ENCODE measurements around the gene RFX2. TPM values are rescaled to one million over a fixed set of nuclear protein-coding genes. Genes with fewer than 3 reads are reported as not detected.

The RFX2 gene
- total RNA-seq, 1 experiment from 2014 or later, result 4.6 TPM

DNA sequence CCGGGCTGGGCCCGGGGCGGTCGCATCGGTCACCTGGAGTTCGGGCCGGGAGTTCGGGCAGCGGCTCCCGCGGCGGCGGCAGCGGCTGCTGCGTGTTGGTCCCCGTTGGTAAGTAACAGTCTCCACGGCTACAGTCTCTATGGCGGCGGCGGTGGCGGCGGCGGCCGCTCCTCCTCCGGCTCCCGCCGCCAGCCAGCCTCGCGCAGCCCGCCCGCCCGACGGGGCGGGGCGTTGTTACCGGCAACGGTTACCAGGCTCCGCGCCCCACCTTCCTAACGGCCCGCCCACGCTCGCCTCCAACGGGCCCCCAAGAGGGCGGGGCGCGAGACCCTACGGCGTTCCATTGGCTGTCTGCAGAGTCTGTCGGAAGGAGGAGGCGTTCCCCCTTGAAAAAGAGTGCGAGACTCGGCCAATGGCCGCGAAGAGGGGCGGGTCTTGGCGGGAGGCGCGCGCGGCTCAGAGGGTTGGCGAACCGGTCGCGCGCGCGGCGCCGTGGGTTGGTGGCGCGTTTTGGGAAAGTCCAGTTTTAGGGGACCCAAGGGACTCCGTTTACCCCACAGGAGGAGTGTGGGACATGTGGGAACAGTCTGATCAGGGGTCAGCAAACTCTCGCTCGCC is at the start of gene RFX2 (continued):
- TF ChIP-seq, protein P1, sequence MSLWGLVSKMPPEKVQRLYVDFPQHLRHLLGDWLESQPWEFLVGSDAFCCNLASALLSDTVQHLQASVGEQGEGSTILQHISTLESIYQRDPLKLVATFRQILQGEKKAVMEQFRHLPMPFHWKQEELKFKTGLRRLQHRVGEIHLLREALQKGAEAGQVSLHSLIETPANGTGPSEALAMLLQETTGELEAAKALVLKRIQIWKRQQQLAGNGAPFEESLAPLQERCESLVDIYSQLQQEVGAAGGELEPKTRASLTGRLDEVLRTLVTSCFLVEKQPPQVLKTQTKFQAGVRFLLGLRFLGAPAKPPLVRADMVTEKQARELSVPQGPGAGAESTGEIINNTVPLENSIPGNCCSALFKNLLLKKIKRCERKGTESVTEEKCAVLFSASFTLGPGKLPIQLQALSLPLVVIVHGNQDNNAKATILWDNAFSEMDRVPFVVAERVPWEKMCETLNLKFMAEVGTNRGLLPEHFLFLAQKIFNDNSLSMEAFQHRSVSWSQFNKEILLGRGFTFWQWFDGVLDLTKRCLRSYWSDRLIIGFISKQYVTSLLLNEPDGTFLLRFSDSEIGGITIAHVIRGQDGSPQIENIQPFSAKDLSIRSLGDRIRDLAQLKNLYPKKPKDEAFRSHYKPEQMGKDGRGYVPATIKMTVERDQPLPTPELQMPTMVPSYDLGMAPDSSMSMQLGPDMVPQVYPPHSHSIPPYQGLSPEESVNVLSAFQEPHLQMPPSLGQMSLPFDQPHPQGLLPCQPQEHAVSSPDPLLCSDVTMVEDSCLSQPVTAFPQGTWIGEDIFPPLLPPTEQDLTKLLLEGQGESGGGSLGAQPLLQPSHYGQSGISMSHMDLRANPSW (CRISPR knock-in tag; conservative IDR thresholded peaks at IDR 0.05; ENCODE audit: low read depth), result no peak

DNA sequence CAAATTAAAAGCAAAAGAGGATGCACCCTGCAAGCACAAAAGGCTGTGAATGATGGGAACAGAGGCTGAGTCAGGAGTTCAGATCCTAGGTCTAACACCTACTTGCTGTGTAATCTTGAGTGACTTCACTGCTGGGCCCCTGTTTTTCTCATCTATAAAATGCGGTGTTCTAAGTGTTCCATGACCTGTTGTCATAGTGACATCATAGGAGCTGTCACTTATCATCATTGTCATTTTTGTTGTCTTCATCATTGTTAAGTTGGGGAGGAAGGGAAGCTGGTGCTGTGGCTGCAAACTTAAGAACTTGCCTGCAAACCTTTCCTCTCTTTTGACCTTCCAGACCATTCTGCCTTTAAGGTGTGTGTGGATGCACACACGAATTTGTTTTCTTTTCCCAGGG is 45.7 kb upstream of the RFX2 start:
- Mint-ChIP-seq H3K4me1 (no peaks in the 10 kb centered on the region), H3K4me3 (no peak overlapping the region), H3K27me3 (ENCODE audit: low read depth) (peaks cover 19% of the 10 kb centered on the region; the same call in 1 of the 2 replicates), H3K9me3 (peaks cover 56% of the 10 kb centered on the region), H3K36me3 (peaks cover 28% of the 10 kb centered on the region), H3K27ac (no peak overlapping the region)
- ChIA-PET CTCF (interaction anchor here (0.6 kb wide), 1 partner anchor 943 kb away, joined by 3 read pairs; no protein-coding TSS in a partner anchor), POLR2A (no interaction called here)
- TF ChIP-seq FOXK1 (CRISPR knock-in tag; IDR thresholded peaks at IDR 0.05), result no peak
- no peak for TF ChIP-seq RORB (CRISPR knock-in tag; IDR thresholded peaks at IDR 0.05)
- TF ChIP-seq IRF2 (CRISPR knock-in tag; IDR thresholded peaks at IDR 0.05; ENCODE audit: borderline replicate concordance, low read depth), result no peak
- TF ChIP-seq, protein P2, sequence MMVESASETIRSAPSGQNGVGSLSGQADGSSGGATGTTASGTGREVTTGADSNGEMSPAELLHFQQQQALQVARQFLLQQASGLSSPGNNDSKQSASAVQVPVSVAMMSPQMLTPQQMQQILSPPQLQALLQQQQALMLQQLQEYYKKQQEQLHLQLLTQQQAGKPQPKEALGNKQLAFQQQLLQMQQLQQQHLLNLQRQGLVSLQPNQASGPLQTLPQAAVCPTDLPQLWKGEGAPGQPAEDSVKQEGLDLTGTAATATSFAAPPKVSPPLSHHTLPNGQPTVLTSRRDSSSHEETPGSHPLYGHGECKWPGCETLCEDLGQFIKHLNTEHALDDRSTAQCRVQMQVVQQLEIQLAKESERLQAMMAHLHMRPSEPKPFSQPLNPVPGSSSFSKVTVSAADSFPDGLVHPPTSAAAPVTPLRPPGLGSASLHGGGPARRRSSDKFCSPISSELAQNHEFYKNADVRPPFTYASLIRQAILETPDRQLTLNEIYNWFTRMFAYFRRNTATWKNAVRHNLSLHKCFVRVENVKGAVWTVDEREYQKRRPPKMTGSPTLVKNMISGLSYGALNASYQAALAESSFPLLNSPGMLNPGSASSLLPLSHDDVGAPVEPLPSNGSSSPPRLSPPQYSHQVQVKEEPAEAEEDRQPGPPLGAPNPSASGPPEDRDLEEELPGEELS (CRISPR knock-in tag; IDR thresholded peaks at IDR 0.05), result no peak
- TF ChIP-seq ATF1 (CRISPR knock-in tag; IDR thresholded peaks at IDR 0.05), result no peak
- TF ChIP-seq, protein P3, sequence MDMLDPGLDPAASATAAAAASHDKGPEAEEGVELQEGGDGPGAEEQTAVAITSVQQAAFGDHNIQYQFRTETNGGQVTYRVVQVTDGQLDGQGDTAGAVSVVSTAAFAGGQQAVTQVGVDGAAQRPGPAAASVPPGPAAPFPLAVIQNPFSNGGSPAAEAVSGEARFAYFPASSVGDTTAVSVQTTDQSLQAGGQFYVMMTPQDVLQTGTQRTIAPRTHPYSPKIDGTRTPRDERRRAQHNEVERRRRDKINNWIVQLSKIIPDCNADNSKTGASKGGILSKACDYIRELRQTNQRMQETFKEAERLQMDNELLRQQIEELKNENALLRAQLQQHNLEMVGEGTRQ (CRISPR knock-in tag; IDR thresholded peaks at IDR 0.05), result no peak
- TF ChIP-seq NFE2L1 (CRISPR knock-in tag; IDR thresholded peaks at IDR 0.05), result no peak
- TF ChIP-seq, protein P4, sequence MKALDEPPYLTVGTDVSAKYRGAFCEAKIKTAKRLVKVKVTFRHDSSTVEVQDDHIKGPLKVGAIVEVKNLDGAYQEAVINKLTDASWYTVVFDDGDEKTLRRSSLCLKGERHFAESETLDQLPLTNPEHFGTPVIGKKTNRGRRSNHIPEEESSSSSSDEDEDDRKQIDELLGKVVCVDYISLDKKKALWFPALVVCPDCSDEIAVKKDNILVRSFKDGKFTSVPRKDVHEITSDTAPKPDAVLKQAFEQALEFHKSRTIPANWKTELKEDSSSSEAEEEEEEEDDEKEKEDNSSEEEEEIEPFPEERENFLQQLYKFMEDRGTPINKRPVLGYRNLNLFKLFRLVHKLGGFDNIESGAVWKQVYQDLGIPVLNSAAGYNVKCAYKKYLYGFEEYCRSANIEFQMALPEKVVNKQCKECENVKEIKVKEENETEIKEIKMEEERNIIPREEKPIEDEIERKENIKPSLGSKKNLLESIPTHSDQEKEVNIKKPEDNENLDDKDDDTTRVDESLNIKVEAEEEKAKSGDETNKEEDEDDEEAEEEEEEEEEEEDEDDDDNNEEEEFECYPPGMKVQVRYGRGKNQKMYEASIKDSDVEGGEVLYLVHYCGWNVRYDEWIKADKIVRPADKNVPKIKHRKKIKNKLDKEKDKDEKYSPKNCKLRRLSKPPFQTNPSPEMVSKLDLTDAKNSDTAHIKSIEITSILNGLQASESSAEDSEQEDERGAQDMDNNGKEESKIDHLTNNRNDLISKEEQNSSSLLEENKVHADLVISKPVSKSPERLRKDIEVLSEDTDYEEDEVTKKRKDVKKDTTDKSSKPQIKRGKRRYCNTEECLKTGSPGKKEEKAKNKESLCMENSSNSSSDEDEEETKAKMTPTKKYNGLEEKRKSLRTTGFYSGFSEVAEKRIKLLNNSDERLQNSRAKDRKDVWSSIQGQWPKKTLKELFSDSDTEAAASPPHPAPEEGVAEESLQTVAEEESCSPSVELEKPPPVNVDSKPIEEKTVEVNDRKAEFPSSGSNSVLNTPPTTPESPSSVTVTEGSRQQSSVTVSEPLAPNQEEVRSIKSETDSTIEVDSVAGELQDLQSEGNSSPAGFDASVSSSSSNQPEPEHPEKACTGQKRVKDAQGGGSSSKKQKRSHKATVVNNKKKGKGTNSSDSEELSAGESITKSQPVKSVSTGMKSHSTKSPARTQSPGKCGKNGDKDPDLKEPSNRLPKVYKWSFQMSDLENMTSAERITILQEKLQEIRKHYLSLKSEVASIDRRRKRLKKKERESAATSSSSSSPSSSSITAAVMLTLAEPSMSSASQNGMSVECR (CRISPR knock-in tag; IDR thresholded peaks at IDR 0.05; ENCODE audit: borderline replicate concordance), result no peak
- TF ChIP-seq ESRRA (CRISPR knock-in tag; IDR thresholded peaks at IDR 0.05; ENCODE audit: borderline replicate concordance), result no peak
- TF ChIP-seq, protein P5, sequence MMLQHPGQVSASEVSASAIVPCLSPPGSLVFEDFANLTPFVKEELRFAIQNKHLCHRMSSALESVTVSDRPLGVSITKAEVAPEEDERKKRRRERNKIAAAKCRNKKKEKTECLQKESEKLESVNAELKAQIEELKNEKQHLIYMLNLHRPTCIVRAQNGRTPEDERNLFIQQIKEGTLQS (CRISPR knock-in tag; conservative IDR thresholded peaks at IDR 0.05), result no peak
- no peak for TF ChIP-seq TCF7 (CRISPR knock-in tag; IDR thresholded peaks at IDR 0.05; ENCODE audit: low read depth)
- no peak for TF ChIP-seq HMGA2 (CRISPR knock-in tag; IDR thresholded peaks at IDR 0.05)
- no peak for TF ChIP-seq ELF4 (CRISPR knock-in tag; IDR thresholded peaks at IDR 0.05; ENCODE audit: low read depth)
- TF ChIP-seq, protein P6, sequence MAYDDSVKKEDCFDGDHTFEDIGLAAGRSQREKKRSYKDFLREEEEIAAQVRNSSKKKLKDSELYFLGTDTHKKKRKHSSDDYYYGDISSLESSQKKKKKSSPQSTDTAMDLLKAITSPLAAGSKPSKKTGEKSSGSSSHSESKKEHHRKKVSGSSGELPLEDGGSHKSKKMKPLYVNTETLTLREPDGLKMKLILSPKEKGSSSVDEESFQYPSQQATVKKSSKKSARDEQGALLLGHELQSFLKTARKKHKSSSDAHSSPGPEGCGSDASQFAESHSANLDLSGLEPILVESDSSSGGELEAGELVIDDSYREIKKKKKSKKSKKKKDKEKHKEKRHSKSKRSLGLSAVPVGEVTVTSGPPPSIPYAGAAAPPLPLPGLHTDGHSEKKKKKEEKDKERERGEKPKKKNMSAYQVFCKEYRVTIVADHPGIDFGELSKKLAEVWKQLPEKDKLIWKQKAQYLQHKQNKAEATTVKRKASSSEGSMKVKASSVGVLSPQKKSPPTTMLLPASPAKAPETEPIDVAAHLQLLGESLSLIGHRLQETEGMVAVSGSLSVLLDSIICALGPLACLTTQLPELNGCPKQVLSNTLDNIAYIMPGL (CRISPR knock-in tag; IDR thresholded peaks at IDR 0.05), result no peak
- no peak for TF ChIP-seq FOXJ3 (CRISPR knock-in tag; IDR thresholded peaks at IDR 0.05; ENCODE audit: borderline replicate concordance)
- TF ChIP-seq MXD4 (CRISPR knock-in tag; IDR thresholded peaks at IDR 0.05; ENCODE audit: borderline replicate concordance), result no peak
- no peak for TF ChIP-seq SMAD4 (CRISPR knock-in tag; IDR thresholded peaks at IDR 0.05)
- no peak for TF ChIP-seq JUN (CRISPR knock-in tag; IDR thresholded peaks at IDR 0.05)
- ATAC-seq (no peak), DNase-seq (ENCODE audit: low spot score) (no peak)

All from WTC11 (cell line).